GM21367 (cell line): Measurements from ENCODE around the gene DDAH1.
"Not testable (repeated sequence)": the region's sequence is repeated elsewhere in the genome, so short reads cannot be mapped to it uniquely, and the experiment has no call there.

Experiments
- ATAC-seq: cut with Tn5 transposase; IDR thresholded peaks from one replicate; pipeline ENCODE4 v1.9.1; 2021; ENCODE audit not compliant: unreplicated experiment

DDAH1 gene

DNA sequence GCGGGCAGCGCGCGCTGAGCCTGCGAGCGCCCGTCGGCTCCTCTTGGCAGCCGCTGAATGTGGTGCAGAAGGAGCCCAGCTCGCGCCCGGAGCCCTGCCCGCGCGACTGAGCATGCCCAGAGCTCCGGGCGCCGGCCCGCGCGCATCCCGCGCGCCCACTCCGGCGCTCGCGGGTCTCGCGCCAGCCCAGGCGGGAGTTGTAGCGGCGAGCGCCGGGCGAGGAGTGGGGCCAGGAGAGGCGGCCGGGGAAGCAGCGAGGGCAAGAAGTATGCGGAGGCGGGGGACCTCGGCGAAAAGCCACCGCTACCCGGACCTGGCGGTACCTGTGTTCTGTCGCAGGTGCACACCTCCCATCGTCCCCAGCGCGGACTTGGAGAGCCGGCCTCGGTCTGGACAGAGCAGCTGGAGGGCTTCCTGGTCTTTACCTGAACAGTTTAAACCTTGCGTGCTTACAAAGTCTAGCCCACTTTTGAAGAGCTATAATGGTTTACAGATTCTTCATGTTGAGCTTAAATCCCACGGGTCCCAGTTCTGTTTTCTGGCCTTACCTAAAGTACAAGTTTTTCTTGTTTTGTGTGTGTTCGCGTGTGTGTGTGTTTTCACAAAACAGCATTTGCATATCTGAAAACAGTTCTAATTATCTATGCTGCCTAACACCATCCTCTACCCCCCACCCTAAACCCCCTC lies at the start of gene DDAH1:
DDAH1 (minus strand) TSS at position 61 of the 687 bp plus-strand sequence. CDS start 114 bp downstream, outside the sequence.
- ATAC-seq = peak; percentile 35

DNA sequence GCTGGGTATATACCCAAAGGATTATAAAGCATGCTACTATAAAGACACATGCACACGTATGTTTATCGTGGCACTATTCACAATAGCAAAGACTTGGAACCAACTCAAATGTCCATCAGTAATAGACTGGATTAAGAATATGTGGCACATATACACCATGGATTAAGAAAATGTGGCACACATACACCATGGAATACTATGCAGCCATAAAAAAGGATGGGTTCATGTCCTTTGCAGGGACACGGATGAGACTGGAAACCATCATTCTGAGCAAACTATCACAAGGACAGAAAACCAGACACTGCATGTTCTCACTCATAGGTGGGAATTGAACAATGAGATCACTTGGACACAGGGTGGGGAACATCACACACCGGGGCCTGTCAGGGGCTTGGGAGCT lies 49.0 kb upstream of the DDAH1 start:
- not testable (repeated sequence) for ATAC-seq

DNA sequence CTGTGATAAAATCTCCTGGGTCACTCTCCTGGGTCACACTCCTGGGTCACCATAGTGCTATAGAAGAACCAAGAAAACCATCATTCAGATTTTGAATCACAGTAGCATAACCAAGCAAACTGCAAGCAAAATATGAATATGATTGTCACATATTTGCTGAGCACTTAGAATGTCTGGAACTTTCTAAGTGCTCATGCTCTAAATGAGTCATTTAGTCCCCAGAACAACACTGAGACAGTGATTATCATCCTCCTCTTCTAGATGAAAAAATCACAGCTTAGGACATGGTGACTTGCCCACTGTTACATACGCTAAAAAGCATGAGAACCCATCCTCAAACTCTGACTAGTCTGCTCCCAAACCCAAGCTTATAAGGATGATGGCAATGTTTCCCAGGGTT lies 39.5 kb upstream of the DDAH1 start:
- no peak for ATAC-seq

DNA sequence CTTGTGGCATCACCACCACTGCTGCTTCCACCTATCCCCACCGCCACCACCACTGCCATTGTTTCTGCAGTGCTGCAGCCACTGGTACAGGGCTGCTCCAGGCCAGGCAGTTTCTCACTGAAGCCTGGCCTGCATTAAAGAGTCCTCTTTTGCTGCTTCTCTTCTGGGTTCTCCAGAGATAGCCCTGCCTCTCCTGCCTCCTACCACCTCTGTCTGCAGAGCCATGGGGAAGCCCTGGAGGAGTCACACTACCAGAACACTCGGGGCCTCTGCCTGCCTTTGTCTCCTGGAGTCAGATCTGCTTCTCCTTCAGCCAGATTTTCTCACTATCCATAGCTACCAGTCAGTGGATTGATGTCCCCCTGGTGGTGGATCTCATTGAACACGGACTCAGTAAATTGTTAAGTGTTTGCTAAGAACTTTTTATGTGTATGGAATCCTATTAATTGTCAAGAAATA lies 37.7 kb upstream of the DDAH1 start:
- no peak for ATAC-seq

DNA sequence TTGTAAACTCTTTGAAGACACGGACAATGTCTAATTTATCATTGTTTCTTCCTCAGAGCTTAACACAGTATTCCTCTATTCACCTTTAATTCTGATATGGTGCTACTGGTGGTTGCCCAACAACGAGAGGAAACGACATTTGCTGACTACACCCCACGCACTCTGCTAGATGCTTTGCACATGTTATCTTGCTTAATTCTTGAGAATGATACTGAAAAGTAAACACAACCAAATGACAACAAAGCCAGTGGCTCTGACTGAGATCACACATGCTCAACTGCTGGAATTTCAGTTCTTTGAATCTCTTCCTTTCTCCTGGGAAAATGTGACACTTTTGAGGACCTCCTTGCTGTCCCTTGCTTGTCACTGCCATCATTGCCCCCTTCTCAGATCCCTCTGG lies 37.2 kb upstream of the DDAH1 start:
- ATAC-seq = no peak

DNA sequence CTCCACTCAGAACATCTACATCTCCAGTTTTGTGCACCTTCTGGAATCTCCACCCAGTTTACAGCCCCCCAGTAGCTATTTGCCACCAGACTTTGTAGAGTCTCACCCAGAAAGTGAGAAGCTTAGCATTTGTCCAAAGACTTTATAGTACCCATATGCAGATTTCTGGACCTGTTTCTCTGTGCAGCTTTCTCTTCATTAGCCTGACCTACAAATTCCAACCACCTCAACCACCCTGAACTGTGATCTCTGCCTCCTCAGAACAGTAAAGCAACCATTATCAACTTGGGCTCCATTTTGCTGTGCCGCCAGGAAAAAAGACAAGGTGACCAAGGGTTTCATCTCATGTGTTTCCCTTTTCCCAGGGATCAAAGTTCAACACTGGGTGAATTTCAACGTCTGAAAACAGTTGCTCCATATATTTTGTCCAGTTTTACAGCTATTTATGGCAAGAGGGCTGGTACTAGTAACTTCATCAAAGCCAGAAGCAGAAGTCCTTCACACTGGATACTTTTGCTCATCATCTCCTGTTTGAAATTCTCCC lies 36.5 kb upstream of the DDAH1 start:
- ATAC-seq = no peak

DNA sequence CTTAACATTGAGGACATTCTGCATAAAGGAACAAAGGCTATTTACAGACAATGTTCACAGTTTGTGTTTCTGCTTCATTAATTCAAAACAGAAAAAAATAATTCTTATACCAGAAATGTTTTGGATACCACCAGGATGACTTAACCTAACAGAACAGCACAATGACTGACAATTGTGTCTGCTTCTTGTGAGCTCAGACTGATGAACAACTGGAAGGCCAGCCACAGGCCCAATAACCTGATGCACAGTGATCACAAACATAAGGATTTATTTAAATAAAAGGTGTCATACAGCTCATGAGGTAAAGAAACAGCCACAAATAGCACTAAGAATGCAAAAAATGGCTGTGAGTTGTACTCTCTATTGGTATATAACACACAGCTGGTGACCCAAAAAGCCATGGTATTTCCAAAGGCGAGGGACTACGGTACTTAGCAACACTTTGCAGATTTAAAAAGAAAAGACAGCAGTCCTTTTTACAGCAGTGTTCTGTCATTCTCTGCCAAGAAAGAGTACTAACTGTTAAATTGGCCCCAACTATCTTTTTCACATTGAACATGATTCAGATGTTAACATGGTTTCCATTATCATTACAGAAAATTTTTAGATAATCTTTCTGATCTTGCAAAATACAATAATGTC lies 32.1 kb upstream of the DDAH1 start:
- ATAC-seq = no peak

DNA sequence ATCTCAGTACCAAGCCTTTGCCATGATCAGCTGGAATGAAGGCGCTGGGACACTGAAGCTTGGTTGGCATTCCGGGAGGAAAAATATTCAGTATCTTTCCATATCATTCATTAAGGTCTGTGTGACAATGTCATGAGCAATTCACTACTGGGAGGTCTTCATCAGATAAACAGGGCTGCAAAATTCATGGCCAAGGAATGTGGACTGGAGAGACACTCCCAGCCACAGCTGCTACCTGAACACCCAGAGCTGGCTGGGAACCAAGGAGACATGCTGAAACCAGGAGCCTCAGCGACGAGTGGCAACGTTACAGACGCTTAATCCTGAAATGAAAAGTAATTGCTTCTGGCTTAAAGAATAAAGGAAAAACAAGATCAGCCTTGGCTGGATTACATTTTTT lies 30.6 kb upstream of the DDAH1 start:
- ATAC-seq = no peak

DNA sequence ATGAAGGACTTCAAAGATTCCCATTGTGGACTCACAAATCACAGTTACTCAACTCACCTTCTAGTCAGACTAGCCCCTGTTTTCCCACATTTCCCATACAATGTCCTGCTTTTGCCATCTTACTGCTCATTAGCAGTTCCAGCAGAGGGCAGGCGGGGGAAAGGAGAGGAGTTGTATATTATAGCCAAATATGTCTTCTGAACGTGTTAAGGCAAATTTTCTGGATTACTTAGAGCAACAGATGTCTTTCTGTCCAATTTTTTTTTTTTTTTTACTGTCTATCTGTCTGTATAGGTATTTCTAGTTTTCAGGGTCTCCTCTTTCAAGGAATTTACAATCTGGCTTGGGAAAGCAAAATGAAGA lies 29.9 kb upstream of the DDAH1 start:
- ATAC-seq = no peak

DNA sequence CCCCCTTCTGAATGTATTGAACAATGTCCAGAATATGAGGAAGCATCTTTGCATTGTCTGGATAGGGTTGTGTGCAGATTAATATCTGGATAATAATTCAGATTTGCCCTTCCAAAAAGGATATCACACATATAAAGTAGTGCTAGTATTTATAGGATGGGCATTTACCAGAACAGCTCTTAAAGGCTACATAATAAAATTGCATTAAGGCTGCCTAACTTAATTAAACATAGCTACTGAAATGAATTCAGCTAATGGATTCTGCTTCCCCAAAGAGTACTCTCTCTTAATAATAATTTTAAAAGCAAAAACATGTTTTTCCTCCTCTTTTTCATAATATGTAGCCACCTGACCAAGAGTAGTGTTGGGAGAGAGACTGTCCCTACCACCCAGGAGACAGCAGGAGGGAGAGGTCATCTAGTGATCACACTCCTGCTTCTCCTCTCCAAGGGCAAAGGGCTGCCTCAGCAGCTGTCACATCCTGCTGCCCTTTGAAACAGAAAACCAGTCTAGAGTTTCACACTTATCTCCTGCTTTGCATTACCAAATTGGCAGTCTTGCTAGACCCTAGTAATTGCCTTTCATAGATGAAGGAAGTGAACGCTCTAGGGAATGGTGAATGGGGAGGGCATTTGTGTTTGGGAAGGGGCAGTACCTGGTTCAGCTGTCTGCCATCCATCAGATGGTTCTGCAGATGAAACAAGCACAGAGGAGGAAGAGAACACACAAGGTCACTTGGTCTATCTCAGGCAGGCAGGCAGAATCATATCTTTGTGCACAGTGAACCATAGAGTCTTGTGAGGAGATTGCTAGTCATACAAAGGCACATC lies 29.3 kb upstream of the DDAH1 start:
- ATAC-seq = no peak

DNA sequence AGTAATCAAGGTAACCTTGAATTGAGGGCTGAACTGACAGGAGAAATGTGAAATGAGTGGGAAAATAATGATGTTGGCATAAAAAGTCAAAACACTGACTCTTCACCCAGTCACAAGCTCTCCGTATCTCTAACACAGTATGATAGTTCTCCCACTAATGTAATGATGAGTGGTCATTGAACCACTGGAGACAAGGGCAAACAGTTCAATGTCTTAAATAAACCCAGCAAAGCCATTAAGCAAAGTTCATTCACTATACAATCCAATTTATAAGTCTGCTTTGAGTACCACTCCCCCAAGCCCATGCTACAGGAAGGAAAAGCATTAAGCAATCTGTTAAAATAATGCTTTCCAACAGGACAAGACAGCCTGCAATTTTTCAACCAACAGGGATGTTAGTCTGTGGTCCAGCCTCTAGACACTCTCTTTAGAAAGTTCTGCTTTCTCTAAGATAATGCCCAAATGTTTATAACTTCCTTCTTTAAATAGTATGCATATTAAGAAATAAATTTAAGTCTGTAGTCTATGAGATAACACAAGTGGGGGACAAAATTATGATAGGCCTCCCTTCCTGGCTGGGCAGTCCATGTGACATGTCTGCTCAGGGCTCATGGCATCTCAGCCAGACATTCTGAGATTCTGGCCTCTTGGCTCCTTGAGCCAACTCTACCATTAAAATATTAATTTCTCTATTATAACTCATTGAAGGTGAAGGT lies 25.5 kb upstream of the DDAH1 start:
- ATAC-seq = no peak

DNA sequence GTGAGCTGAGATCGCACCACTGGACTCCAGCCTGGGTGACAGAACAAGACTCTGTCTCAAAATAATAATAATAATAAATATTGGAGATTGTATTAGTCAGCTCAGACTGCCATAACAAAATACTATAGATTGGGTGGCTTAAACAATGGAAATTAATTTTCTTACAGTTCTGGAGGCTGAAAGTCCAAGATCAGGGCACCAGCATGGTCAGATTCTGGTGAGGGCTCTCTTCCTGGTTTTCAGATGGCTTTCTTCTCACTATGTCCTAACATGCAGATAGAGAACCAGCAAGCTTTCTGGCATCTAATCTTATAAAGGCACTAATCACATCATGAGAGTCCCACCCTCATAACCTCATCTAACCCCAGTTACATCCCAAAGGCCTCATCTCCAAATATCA lies 23.2 kb upstream of the DDAH1 start:
- ATAC-seq = no peak

DNA sequence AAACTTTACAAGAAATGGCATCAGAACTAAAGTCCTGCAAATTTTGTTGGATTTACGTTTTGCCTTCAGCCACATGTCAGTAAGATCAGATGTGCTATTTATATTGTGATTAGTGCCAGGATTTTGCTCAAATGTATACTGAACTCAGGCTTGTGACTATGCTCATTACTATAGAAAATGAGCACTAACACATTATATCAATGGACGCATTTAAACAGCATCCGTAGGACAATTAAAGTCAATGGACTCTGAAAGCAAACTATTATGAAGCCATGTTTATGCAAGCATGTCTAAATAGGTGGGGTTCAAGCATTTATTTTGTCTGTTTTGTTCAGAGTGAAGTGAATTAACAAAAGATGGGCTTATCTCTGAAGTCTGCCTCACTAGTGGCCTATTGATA lies 20.6 kb upstream of the DDAH1 start:
- no peak for ATAC-seq

DNA sequence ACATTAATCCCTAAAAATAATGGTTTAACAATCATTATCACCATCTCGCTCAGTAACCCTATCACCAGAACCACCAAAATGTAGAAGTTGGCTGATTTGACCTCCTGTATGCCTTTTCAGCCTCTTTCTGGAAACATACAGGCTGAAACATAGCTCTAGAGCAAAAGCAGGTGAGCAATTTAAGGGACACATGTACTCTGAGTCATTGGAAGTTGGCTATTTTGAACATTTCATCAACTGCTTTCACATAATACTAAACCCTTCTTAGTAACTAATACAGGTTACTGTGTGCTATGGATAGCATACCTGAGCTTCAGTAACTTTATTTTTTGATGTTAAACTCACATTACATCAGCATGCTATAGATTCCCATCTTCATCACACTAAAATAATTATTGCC lies 19.8 kb upstream of the DDAH1 start:
- ATAC-seq = no peak

DNA sequence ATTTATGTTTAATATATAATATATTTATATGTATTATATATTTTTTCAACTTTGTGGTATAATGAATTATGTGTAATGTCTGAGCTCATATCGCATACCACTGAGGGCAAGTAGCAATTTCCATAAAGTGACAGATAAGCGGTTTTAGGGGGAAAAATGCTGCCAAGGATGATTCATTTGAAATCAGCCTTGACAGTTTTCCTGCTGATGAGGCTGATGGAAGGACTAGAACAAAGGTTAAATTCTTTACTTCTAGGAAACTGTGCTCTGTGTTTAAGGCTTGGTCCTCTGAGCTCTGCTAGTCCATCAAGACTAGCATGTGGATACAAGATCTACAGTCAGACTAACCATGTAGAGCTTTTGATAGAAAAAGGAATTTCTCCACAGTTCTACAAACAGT lies 19.3 kb upstream of the DDAH1 start:
- ATAC-seq = no peak

DNA sequence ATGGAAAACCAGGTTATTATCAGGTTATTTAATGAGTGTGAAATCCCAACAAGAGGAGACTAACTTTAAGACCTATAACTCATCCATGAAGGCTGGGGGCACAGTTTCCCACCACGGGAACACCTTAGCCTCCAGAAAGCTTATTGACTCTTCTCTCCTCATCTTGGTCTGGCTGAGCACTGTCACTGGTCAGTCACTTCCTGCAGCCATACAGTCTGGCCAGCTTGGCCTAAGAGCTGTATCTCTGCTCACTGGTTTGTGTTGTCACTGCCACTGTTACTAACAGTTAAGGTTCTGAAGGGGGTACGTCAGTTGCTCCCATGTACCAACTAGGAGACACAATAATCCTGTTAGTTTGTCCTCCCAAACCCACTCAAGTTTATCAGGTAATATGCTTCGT lies 16.7 kb upstream of the DDAH1 start:
- ATAC-seq = no peak

DNA sequence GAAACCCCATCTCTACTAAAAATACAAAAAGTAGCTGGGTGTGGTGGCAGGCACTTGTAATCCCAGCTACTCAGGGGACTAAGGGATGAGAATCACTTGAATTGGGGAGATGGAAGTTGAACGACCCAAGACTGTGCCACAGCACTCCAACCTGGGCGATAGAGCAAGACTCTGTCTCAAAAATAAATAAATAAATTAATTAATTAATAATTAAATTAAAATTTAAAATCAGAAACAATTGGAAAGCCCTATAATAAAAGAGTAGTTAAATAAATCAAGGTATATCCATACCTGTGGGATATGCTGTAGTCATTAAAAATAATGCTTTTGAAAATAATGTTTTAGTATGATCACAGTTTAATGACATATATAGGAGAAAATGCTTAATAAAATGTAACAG lies 15.6 kb upstream of the DDAH1 start:
- no peak for ATAC-seq

DNA sequence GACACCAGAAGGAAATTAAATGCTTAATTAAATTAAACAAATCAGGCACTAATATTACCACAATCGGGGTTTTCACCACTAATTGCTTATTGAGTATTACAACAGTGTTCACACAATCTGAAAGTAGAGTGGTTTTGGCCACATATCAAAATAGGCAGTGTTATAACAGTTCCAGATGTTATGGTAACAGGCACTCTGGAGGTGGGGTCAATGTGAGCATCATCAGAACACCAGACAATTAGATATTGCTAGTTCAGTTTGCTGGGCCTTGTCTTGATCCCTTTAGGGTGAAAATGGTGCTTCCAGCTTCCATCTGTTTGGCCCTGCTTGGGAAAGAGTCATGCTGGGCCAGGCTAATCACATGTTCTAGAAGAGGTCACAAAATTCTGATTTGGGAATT lies 14.5 kb upstream of the DDAH1 start:
- no peak for ATAC-seq

DNA sequence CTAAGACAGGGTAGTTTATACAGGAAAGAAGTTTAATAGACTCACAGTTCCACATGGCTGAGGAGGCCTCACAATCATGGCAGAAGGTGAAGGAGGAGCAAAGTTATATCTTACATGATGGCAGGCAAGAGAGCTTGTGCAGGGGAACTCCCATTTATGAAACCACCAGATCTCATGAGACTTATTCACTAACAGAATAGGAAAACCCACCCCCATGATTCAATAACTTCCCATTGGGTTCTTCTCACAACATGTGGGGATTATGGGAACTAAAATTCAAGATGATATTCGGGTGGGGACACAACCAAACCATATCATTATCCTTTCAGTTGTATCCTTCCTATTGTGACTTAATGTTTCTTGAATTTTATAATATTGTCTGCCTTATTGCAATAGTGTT lies 13.4 kb upstream of the DDAH1 start:
- ATAC-seq = no peak

DNA sequence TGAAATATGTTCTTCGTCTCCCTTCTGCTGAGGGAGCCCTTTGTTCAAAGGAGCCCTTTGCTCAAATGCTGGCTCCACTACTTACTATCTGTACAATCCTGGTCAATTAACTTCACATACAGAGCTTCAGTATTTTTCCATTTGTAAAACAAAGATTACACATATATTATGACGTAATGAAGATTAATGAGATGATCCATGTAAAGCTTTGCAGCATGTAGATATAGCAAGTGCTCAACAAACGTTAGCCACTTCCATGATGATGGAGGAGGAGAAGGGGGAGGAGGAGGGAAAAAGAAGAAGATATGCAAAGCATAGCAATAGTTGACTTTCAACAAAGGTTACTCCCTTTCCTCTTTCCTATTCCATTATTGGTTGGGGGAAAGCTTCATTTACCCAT lies 10.1 kb upstream of the DDAH1 start:
- no peak for ATAC-seq

DNA sequence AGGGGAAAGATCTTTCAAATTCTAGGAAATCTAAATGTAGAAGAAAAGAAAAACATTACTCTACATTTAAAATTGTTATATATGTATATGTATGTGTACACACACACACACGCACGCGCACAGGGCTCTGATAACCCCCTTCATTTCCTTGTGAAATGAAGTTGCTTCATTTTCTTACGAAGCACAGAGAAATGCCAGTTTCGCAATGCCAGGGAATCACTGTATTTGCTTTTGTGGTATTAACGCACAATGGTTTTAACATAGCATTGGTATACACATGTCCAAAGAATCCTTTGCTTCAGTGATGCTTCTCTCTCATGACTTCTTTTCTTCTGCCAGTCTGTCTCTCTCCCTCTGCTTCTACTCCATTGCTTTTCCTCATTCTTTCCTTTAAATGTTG lies 8.4 kb upstream of the DDAH1 start:
- ATAC-seq = no peak
